ENCODE measurements around the gene PHC2.

Gene PHC2

GRCh38 chr1:33321178-33321577 lies 109.7 kb downstream of the PHC2 start:
- Histone ChIP-seq H3K27me3 (ENCODE audit: control insufficient read depth in 1 of 2, insufficient read depth in 2 of 2, low read length in 2 of 2) (no peaks in the 10 kb centered on the region), H3K4me1 (ENCODE audit: control insufficient read depth, insufficient read depth, low read length) (peaks cover 3% of the 10 kb centered on the region), H3K36me3 (ENCODE audit: control insufficient read depth in 2 of 2, insufficient read depth in 2 of 2, low read length in 2 of 2) (peaks cover 35 to 37% of the 10 kb centered on the region in 2 donors), H3K9ac (ENCODE audit: low read length in 2 of 2) (no peak overlapping the region), H3K27ac (ENCODE audit: low read length) (no peak overlapping the region), H3K4me3 (ENCODE audit: low read length in 2 of 2) (no peak overlapping the region), H3K9me3 (ENCODE audit: control insufficient read depth in 2 of 2, low read length in 2 of 2) (no peaks in the 10 kb centered on the region)

DNA sequence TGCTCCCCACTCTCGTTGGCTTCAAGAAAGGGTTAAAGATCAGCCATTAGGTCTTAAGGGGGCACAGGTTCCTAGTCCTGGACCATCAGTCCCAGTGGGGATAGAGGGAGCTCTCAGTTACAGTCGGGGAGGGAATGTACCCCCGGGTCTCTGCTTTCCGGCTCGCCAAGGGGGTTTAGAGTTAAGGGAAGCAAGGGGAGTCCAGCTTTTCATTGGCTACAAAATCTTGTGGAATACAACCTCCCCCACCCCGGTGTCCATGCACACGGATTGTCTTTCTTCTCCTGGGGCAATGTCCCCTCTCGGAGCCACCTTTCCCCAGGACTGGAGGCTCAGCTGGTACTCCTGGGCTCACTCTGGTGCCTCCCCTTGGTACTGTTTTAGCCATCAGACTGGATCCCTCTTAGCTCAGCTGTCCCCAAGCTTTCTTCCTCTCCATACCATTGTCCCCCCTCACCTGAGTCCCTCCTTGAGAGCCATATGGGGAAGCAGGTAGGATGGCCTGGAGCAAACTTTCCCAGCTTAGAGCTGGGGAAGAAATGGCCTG lies 110.2 kb downstream of the PHC2 start, which contains the start of gene A3GALT2:
Gene A3GALT2, minus strand, starts transcription at position 480 of the 547 bp plus-strand sequence. Its CDS starts 0 bp downstream, at position 480.
- H3K27ac ChIP-seq (ENCODE audit: low read length): no peak within 1 kb of the TSS
- H3K27me3 ChIP-seq (ENCODE audit: control insufficient read depth in 1 of 2, insufficient read depth in 2 of 2, low read length in 2 of 2): no peaks in the 10 kb centered on the region
- H3K4me1 ChIP-seq (ENCODE audit: control insufficient read depth, insufficient read depth, low read length): peaks cover 3% of the 10 kb centered on the region
- no peak within 1 kb of the TSS for H3K4me3 ChIP-seq (ENCODE audit: low read length in 2 of 2)
- H3K36me3 ChIP-seq (ENCODE audit: control insufficient read depth in 2 of 2, insufficient read depth in 2 of 2, low read length in 2 of 2): peaks cover 31 to 32% of the 10 kb centered on the region in 2 donors
- H3K9me3 ChIP-seq (ENCODE audit: control insufficient read depth in 2 of 2, low read length in 2 of 2): no peaks in the 10 kb centered on the region
- no peak within 1 kb of the TSS for H3K9ac ChIP-seq (ENCODE audit: low read length in 2 of 2)

- H3K27ac ChIP-seq (ENCODE audit: low read length): no peak overlapping the region
- H3K4me3 ChIP-seq (ENCODE audit: low read length in 2 of 2): no peak overlapping the region
- H3K9me3 ChIP-seq (ENCODE audit: control insufficient read depth in 2 of 2, low read length in 2 of 2): no peaks in the 10 kb centered on the region
- H3K9ac ChIP-seq (ENCODE audit: low read length in 2 of 2): no peak overlapping the region
- peaks cover 24 to 26% of the 10 kb centered on the region in 2 donors for H3K36me3 ChIP-seq (ENCODE audit: control insufficient read depth in 2 of 2, insufficient read depth in 2 of 2, low read length in 2 of 2)
- no peaks in the 10 kb centered on the region for H3K27me3 ChIP-seq (ENCODE audit: control insufficient read depth in 1 of 2, insufficient read depth in 2 of 2, low read length in 2 of 2)
- peaks cover 3% of the 10 kb centered on the region for H3K4me1 ChIP-seq (ENCODE audit: control insufficient read depth, insufficient read depth, low read length)
Observed at GRCh38 chr1:33319949-33320618, 110.8 kb downstream of the PHC2 start.

DNA sequence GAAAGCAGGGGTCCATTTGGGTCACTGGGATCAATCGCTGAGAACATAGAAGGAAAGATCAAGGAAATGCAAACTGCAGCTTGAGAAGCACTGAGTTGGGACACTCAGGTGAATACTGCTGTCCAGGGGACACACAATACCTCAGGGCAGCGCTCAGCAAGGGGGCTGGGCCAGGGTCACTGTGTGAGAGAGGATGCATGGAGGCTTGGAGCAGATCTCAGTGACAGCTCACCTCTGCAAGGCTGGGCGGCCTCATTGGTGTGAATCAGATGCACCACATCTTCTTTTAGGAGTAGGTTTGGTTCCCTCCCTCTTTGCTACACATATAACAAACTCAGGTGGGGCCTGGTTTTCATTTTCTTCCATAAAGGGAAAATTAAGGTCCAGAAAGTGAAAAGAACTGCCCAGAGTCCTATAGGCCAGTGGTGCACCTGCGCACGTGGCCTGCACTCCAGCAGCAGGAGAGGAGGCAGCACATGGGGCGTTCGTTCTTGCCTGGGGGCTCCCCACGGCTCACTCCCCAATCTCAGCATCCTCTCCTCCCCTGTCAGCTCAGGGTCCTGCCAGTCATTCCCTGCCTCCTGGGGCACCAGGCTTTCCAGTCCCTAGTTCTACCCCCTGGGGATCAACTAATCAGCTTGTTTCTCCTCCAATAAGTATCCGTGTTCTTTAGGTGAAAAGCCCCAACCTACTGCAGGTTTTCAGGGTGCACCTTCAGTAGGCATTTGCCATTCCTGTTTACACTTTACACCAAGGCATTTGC lies 111.5 kb downstream of the PHC2 start:
- H3K27me3 ChIP-seq (ENCODE audit: control insufficient read depth in 1 of 2, insufficient read depth in 2 of 2, low read length in 2 of 2): no peaks in the 10 kb centered on the region

GRCh38 chr1:33317946-33318345 lies 112.9 kb downstream of the PHC2 start:
- H3K4me1 ChIP-seq (ENCODE audit: control insufficient read depth, insufficient read depth, low read length): peaks cover 3% of the 10 kb centered on the region
- H3K27me3 ChIP-seq (ENCODE audit: control insufficient read depth in 1 of 2, insufficient read depth in 2 of 2, low read length in 2 of 2): no peaks in the 10 kb centered on the region

More for the DNA sequence above, 111.5 kb downstream of the PHC2 start:
- Histone ChIP-seq H3K4me3 (ENCODE audit: low read length in 2 of 2) (no peak overlapping the region), H3K27ac (ENCODE audit: low read length) (no peak overlapping the region), H3K36me3 (ENCODE audit: control insufficient read depth in 2 of 2, insufficient read depth in 2 of 2, low read length in 2 of 2) (peaks cover 17 to 19% of the 10 kb centered on the region in 2 donors), H3K9ac (ENCODE audit: low read length in 2 of 2) (no peak overlapping the region), H3K9me3 (ENCODE audit: control insufficient read depth in 2 of 2, low read length in 2 of 2) (no peaks in the 10 kb centered on the region), H3K4me1 (ENCODE audit: control insufficient read depth, insufficient read depth, low read length) (peaks cover 3% of the 10 kb centered on the region)

DNA sequence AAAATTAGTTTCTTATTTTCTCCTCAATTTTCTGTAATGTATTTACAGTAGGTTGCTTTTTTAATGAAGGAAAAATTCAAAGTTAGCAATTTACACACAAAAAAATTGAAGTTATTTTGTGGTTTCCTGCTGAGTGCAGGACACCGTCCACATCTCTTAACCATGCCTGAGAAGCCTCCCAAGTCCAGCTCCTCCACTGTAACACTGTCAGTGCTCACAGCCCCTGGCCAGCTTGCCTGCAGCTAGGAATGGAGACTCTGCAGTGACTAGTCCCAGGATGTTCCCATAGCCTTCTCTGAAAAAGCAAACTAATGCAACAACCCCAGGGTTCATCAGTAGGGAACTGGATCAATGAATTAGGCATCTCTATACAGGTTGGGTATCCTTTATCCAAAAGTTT lies 113.5 kb downstream of the PHC2 start:
- Histone ChIP-seq H3K9ac (ENCODE audit: low read length in 2 of 2) (no peak overlapping the region), H3K36me3 (ENCODE audit: control insufficient read depth in 2 of 2, insufficient read depth in 2 of 2, low read length in 2 of 2) (peaks cover 0 to 2% of the 10 kb centered on the region in 2 donors), H3K27me3 (ENCODE audit: control insufficient read depth in 1 of 2, insufficient read depth in 2 of 2, low read length in 2 of 2) (no peaks in the 10 kb centered on the region), H3K4me1 (ENCODE audit: control insufficient read depth, insufficient read depth, low read length) (peaks cover 3% of the 10 kb centered on the region), H3K4me3 (ENCODE audit: low read length in 2 of 2) (no peak overlapping the region), H3K9me3 (ENCODE audit: control insufficient read depth in 2 of 2, low read length in 2 of 2) (no peaks in the 10 kb centered on the region), H3K27ac (ENCODE audit: low read length) (no peak overlapping the region)

More at GRCh38 chr1:33317946-33318345, 112.9 kb downstream of the PHC2 start:
- no peak overlapping the region for H3K4me3 ChIP-seq (ENCODE audit: low read length in 2 of 2)
- no peaks in the 10 kb centered on the region for H3K9me3 ChIP-seq (ENCODE audit: control insufficient read depth in 2 of 2, low read length in 2 of 2)
- H3K9ac ChIP-seq (ENCODE audit: low read length in 2 of 2): no peak overlapping the region
- peaks cover 4 to 5% of the 10 kb centered on the region in 2 donors for H3K36me3 ChIP-seq (ENCODE audit: control insufficient read depth in 2 of 2, insufficient read depth in 2 of 2, low read length in 2 of 2)
- no peak overlapping the region for H3K27ac ChIP-seq (ENCODE audit: low read length)

- Histone ChIP-seq H3K9ac (ENCODE audit: low read length in 2 of 2) (no peak overlapping the region), H3K9me3 (ENCODE audit: control insufficient read depth in 2 of 2, low read length in 2 of 2) (no peaks in the 10 kb centered on the region), H3K27ac (ENCODE audit: low read length) (no peak overlapping the region), H3K4me1 (ENCODE audit: control insufficient read depth, insufficient read depth, low read length) (peaks cover 3% of the 10 kb centered on the region), H3K4me3 (ENCODE audit: low read length in 2 of 2) (no peak overlapping the region), H3K27me3 (ENCODE audit: control insufficient read depth in 1 of 2, insufficient read depth in 2 of 2, low read length in 2 of 2) (no peaks in the 10 kb centered on the region), H3K36me3 (ENCODE audit: control insufficient read depth in 2 of 2, insufficient read depth in 2 of 2, low read length in 2 of 2) (peaks cover 0 to 2% of the 10 kb centered on the region in 2 donors)
Observed at GRCh38 chr1:33316601-33317000, 114.3 kb downstream of the PHC2 start.

DNA sequence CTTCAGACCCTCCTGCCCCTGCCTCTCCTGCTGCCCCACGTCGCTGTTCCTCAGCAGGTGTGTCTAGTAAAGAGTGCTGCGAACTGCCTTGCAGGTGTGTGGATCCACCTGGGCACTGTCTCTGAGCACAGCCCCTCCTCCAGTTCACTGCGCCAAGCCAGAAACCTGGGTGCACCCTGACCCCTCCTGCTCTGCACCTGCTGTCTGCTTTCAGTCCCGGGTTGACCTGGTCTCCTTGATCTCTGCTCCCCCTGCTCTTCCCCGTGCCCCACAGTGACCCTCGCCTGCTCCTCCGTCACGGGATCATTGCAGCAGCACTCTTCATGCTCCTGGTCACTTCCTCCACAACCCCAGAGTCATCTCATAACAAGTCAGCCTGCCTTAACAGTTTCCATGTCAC lies 116.5 kb downstream of the PHC2 start:
- no peak overlapping the region for H3K9ac ChIP-seq (ENCODE audit: low read length in 2 of 2)
- no peaks in the 10 kb centered on the region for H3K9me3 ChIP-seq (ENCODE audit: control insufficient read depth in 2 of 2, low read length in 2 of 2)
- H3K4me3 ChIP-seq (ENCODE audit: low read length in 2 of 2): no peak overlapping the region
- no peaks in the 10 kb centered on the region for H3K36me3 ChIP-seq (ENCODE audit: control insufficient read depth in 2 of 2, insufficient read depth in 2 of 2, low read length in 2 of 2)
- no peaks in the 10 kb centered on the region for H3K4me1 ChIP-seq (ENCODE audit: control insufficient read depth, insufficient read depth, low read length)
- no peak overlapping the region for H3K27ac ChIP-seq (ENCODE audit: low read length)
- H3K27me3 ChIP-seq (ENCODE audit: control insufficient read depth in 1 of 2, insufficient read depth in 2 of 2, low read length in 2 of 2): no peaks in the 10 kb centered on the region

DNA sequence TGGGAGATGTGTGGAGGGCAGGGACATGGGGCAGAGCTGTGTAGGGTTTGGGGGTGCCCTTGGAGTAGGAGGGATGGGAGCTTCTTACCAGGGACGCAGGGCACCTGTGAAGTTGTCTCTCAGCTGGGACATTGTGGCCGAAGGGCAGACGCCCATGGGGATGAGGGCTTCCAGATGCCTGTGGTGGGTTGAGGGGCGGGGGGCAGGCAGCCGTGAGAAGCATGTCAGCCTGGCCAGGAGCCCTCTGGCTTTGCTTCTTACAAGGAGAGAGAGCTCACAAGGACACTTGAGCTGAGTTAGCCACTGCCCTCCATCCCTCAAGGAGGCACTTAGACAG lies 118.5 kb downstream of the PHC2 start:
- H3K36me3 ChIP-seq (ENCODE audit: control insufficient read depth in 2 of 2, insufficient read depth in 2 of 2, low read length in 2 of 2): no peaks in the 10 kb centered on the region
- no peaks in the 10 kb centered on the region for H3K27me3 ChIP-seq (ENCODE audit: control insufficient read depth in 1 of 2, insufficient read depth in 2 of 2, low read length in 2 of 2)
- no peak overlapping the region for H3K9ac ChIP-seq (ENCODE audit: low read length in 2 of 2)
- H3K27ac ChIP-seq (ENCODE audit: low read length): no peak overlapping the region
- no peaks in the 10 kb centered on the region for H3K4me1 ChIP-seq (ENCODE audit: control insufficient read depth, insufficient read depth, low read length)
- H3K9me3 ChIP-seq (ENCODE audit: control insufficient read depth in 2 of 2, low read length in 2 of 2): no peaks in the 10 kb centered on the region
- no peak overlapping the region for H3K4me3 ChIP-seq (ENCODE audit: low read length in 2 of 2)

GRCh38 chr1:33311706-33312412 lies 119.0 kb downstream of the PHC2 start:
- Histone ChIP-seq H3K36me3 (ENCODE audit: control insufficient read depth in 2 of 2, insufficient read depth in 2 of 2, low read length in 2 of 2) (no peaks in the 10 kb centered on the region), H3K27me3 (ENCODE audit: control insufficient read depth in 1 of 2, insufficient read depth in 2 of 2, low read length in 2 of 2) (peaks cover 0 to 3% of the 10 kb centered on the region in 2 donors), H3K9ac (ENCODE audit: low read length in 2 of 2) (no peak overlapping the region), H3K4me1 (ENCODE audit: control insufficient read depth, insufficient read depth, low read length) (peaks cover 3% of the 10 kb centered on the region), H3K9me3 (ENCODE audit: control insufficient read depth in 2 of 2, low read length in 2 of 2) (no peaks in the 10 kb centered on the region), H3K4me3 (ENCODE audit: low read length in 2 of 2) (no peak overlapping the region), H3K27ac (ENCODE audit: low read length) (no peak overlapping the region)

Measured in stomach smooth muscle (tissue), 2 donors.